Lung microvascular endothelial cell (primary cell): ENCODE measurements around the gene STARD3. TPM values are rescaled to one million over a fixed set of nuclear protein-coding genes. Genes with fewer than 3 reads are reported as not detected.
"Not testable (repeated sequence)": the region's sequence is repeated elsewhere in the genome, so short reads cannot be mapped to it uniquely, and the experiment has no call there.

Source experiments
- DNase-seq, 2 donors: peaks; one replicate each; pipeline versions ENCODE4 v3.0.0 to v3.0.0-alpha.2; 2010; ENCODE audit warnings: low read depth in 2 of 2
- total RNA-seq: library from RNA; depleted of rRNA; stranded (reverse); fragments of >200 nt; gene quantifications from 2 replicates; pipeline ENCODE4 v1.2.1, GENCODE V29; 2014

STARD3 gene
- total RNA-seq, 1 donor from 2014 or later, result 52.0 TPM

GRCh38 chr17:39688475-39688835 is 51.5 kb downstream of the STARD3 start:
- DNase-seq, result peak in 1 of 2 donors; percentile 15

GRCh38 chr17:39688945-39689344 is 52.0 kb downstream of the STARD3 start:
- DNase-seq, result no peak

- DNase-seq, result no peak
These were observed 57.6 kb downstream of the STARD3 start for GRCh38 chr17:39694593-39694992.

- DNase-seq, result no peak
These were observed 58.1 kb downstream of the STARD3 start for GRCh38 chr17:39695089-39695474.

GRCh38 chr17:39696731-39697130 is 59.8 kb downstream of the STARD3 start:
- DNase-seq, result no peak

- DNase-seq, result no peak
These were observed 61.0 kb downstream of the STARD3 start for GRCh38 chr17:39697961-39698360.

GRCh38 chr17:39699157-39699817 is 62.3 kb downstream of the STARD3 start:
- DNase-seq, result not testable (repeated sequence)

- peak in 1 of 2 donors; percentile 62 for DNase-seq
These were observed 62.8 kb downstream of the STARD3 start, which contains the start of gene ERBB2 for GRCh38 chr17:39699818-39700147. TSS of gene ERBB2 (plus strand) at chr17:39700064. CDS start at chr17:39700239, 175 bp downstream.

GRCh38 chr17:39700148-39700987 is 63.4 kb downstream of the STARD3 start:
- peak in 1 of 2 donors; percentile 14 for DNase-seq

- DNase-seq, result no peak
These were observed 64.3 kb downstream of the STARD3 start for GRCh38 chr17:39701012-39701783.

- no peak for DNase-seq
These were observed 65.0 kb downstream of the STARD3 start for GRCh38 chr17:39701784-39702422.

- no peak for DNase-seq
These were observed 66.3 kb downstream of the STARD3 start for GRCh38 chr17:39702901-39703893.

GRCh38 chr17:39703913-39704312 is 67.0 kb downstream of the STARD3 start:
- DNase-seq, result no peak

GRCh38 chr17:39704821-39705551 is 68.0 kb downstream of the STARD3 start:
- no peak for DNase-seq

GRCh38 chr17:39705786-39706348 is 68.9 kb downstream of the STARD3 start:
- DNase-seq, result no peak

- DNase-seq, result no peak
These were observed 69.4 kb downstream of the STARD3 start for GRCh38 chr17:39706383-39706782.

- no peak for DNase-seq
These were observed 70.0 kb downstream of the STARD3 start for GRCh38 chr17:39706921-39707337.

- no peak for DNase-seq
These were observed 72.5 kb downstream of the STARD3 start for GRCh38 chr17:39709319-39709997.
